GM06990 (cell line): ENCODE results near the gene SVIL.

Experiments
- DNase-seq: peaks from one replicate; pipeline ENCODE4 v3.0.0-alpha.2; 2011; ENCODE audit not compliant: insufficient read length; ENCODE audit errors: extremely low read depth
- H3K27me3 ChIP-seq: replicated peaks from 2 replicates; pipeline ENCODE4 v1.6.0; 2011; ENCODE audit warnings: low read length; ENCODE audit not compliant: control insufficient read depth, insufficient read depth
- H3K36me3 ChIP-seq: 2 replicates; pipeline ENCODE4 v1.5.1; 2011; ENCODE audit warnings: low read length; ENCODE audit not compliant: control insufficient read depth, insufficient read depth
- H3K4me3 ChIP-seq: replicated peaks from 2 replicates; pipeline ENCODE4 v1.5.1; 2011; ENCODE audit warnings: low read depth, mild to moderate bottlenecking, control low read depth, low read length
- CTCF ChIP-seq: IDR thresholded peaks from 2 replicates; pipeline ENCODE4 v1.5.1; 2011; ENCODE audit warnings: low read length, control low read depth, mild to moderate bottlenecking, inconsistent platforms; ENCODE audit not compliant: insufficient read depth, poor library complexity, severe bottlenecking

The SVIL gene

GRCh38 chr10:29535778-29536453 lies 98.9 kb downstream of the SVIL start:
- H3K4me3 ChIP-seq: no peak overlapping the region
- DNase-seq: no peak
- H3K27me3 ChIP-seq: no peaks in the 10 kb centered on the region
- TF ChIP-seq CTCF: no peak
- no peaks in the 10 kb centered on the region for H3K36me3 ChIP-seq

- TF ChIP-seq CTCF: peak; percentile 32
- Histone ChIP-seq H3K27me3 (no peaks in the 10 kb centered on the region), H3K4me3 (no peak overlapping the region), H3K36me3 (no peaks in the 10 kb centered on the region)
- DNase-seq: no peak
Measured at GRCh38 chr10:29535012-29535777, 99.6 kb downstream of the SVIL start.

GRCh38 chr10:29534590-29534989 lies 100.2 kb downstream of the SVIL start:
- TF ChIP-seq CTCF: no peak
- Histone ChIP-seq H3K36me3 (no peaks in the 10 kb centered on the region), H3K4me3 (no peak overlapping the region), H3K27me3 (no peaks in the 10 kb centered on the region)
- DNase-seq: no peak

- no peak for DNase-seq
- H3K27me3 ChIP-seq: no peaks in the 10 kb centered on the region
- no peaks in the 10 kb centered on the region for H3K36me3 ChIP-seq
- no peak overlapping the region for H3K4me3 ChIP-seq
- TF ChIP-seq CTCF: no peak
Measured at GRCh38 chr10:29533696-29534285, 101.0 kb downstream of the SVIL start.

- Histone ChIP-seq H3K27me3 (no peaks in the 10 kb centered on the region), H3K36me3 (no peaks in the 10 kb centered on the region), H3K4me3 (no peak overlapping the region)
- TF ChIP-seq CTCF: no peak
- no peak for DNase-seq
Measured at GRCh38 chr10:29533046-29533445, 101.7 kb downstream of the SVIL start.
